IPS-11a (cell line): ENCODE results near the gene CYS1.
"Not testable (repeated sequence)": the region's sequence is repeated elsewhere in the genome, so short reads cannot be mapped to it uniquely, and the experiment has no call there.

Experiments
- H3K4me3 ChIP-seq: one replicate; pipeline ENCODE4 v1.5.1; 2013; ENCODE audit warnings: low read depth, low read length, control low read depth

CYS1 gene

GRCh38 chr2:10015376-10015989 lies 64.7 kb downstream of the CYS1 start:
- not testable (repeated sequence) for H3K4me3 ChIP-seq

- H3K4me3 ChIP-seq: no peak overlapping the region
These were observed 65.6 kb downstream of the CYS1 start for GRCh38 chr2:10014418-10015190.

- not testable (repeated sequence) for H3K4me3 ChIP-seq
These were observed 66.4 kb downstream of the CYS1 start for GRCh38 chr2:10013651-10014417.

GRCh38 chr2:10012963-10013461 lies 67.2 kb downstream of the CYS1 start:
- no peak overlapping the region for H3K4me3 ChIP-seq

GRCh38 chr2:10012366-10012962 lies 67.7 kb downstream of the CYS1 start:
- H3K4me3 ChIP-seq: not testable (repeated sequence)

- H3K4me3 ChIP-seq: not testable (repeated sequence)
These were observed 68.4 kb downstream of the CYS1 start for GRCh38 chr2:10011606-10012325.

- not testable (repeated sequence) for H3K4me3 ChIP-seq
These were observed 69.2 kb downstream of the CYS1 start for GRCh38 chr2:10010861-10011605.

- no peak overlapping the region for H3K4me3 ChIP-seq
These were observed 70.1 kb downstream of the CYS1 start for GRCh38 chr2:10009811-10010781.

GRCh38 chr2:10009271-10009810 lies 70.9 kb downstream of the CYS1 start:
- H3K4me3 ChIP-seq: no peak overlapping the region

GRCh38 chr2:10008809-10009176 lies 71.4 kb downstream of the CYS1 start:
- H3K4me3 ChIP-seq: no peak overlapping the region

GRCh38 chr2:10007921-10008808 lies 72.0 kb downstream of the CYS1 start:
- H3K4me3 ChIP-seq: no peak overlapping the region

GRCh38 chr2:10007435-10007834 lies 72.8 kb downstream of the CYS1 start:
- no peak overlapping the region for H3K4me3 ChIP-seq
